Tibial nerve (tissue), 4 donors: ENCODE results near the gene ANKRD39. TPM values are rescaled to one million over a fixed set of nuclear protein-coding genes. Genes with fewer than 3 reads are reported as not detected.
A peak's percentile ranks its signal among the peaks of the same experiment; 100 is the strongest.

Experiments
- DNase-seq, 2 donors: peaks; one replicate each; pipeline ENCODE4 v3.0.0-alpha.2; 2019; ENCODE audit warnings: low spot score in 2 of 2
- H3K27ac ChIP-seq, 4 donors: fragments of 200-600 bp; sonication (generic) in 3 of 4; one replicate each; pipeline ENCODE4 v1.5.1; 2017 to 2019; ENCODE audit warnings: mild to moderate bottlenecking in 1 of 4
- H3K27me3 ChIP-seq, 2 donors: fragments of 200-600 bp; sonication (generic) in 1 of 2; one replicate each; pipeline versions ENCODE4 v1.5.1 to v1.6.0; 2017 to 2019
- H3K36me3 ChIP-seq, 3 donors: fragments of 200-600 bp; sonication (generic); one replicate each; pipeline ENCODE4 v1.5.1; 2018 to 2019
- H3K4me1 ChIP-seq, 4 donors: fragments of 200-600 bp; sonication (generic) in 3 of 4; one replicate each; pipeline ENCODE4 v1.5.1; 2017 to 2019
- H3K4me3 ChIP-seq, 4 donors: fragments of 200-600 bp; sonication (generic) in 3 of 4; one replicate each; pipeline ENCODE4 v1.5.1; 2017 to 2019; ENCODE audit warnings: mild to moderate bottlenecking in 1 of 4, moderate library complexity in 1 of 4
- H3K9me3 ChIP-seq, 4 donors: fragments of 200-600 bp; sonication (generic) in 3 of 4; one replicate each; pipeline ENCODE4 v1.5.1; 2017 to 2019
- CTCF ChIP-seq, 5 experiments: fragments of 200-600 bp in 3 of 5; fragments of 450-650 bp in 2 of 5; sonication (generic) in 3 of 5; IDR thresholded peaks; one replicate each; pipeline ENCODE4 v1.5.1; 2016 to 2019; ENCODE audit warnings: antibody characterized with exemption in 5 of 5, mild to moderate bottlenecking in 3 of 5, moderate library complexity in 2 of 5
- EP300 ChIP-seq, 2 donors: sonication (generic); formaldehyde crosslinking; IDR thresholded peaks; one replicate each; pipeline ENCODE4 v1.6.1; 2017; ENCODE audit warnings: antibody characterized with exemption in 2 of 2, mild to moderate bottlenecking in 1 of 2
- POLR2A ChIP-seq, 2 donors: fragments of 450-650 bp; IDR thresholded peaks; one replicate each; pipeline ENCODE4 v1.6.1; 2017; ENCODE audit warnings: antibody characterized with exemption in 2 of 2, mild to moderate bottlenecking in 2 of 2, moderate library complexity in 2 of 2
- WGBS, 2 donors: methylation state at CpG; one replicate each; pipeline ENCODE4 v1.1.5; 2018; 5-methylcytosine and 5-hydroxymethylcytosine counted together
- small RNA-seq: library from RNA; depleted of rRNA; stranded (forward); fragments of <200 nt; gene quantifications from one replicate; pipeline ENCODE3, GENCODE V24; 2016
- total RNA-seq, 4 donors: library from RNA; depleted of rRNA; stranded (reverse); fragments of >200 nt; gene quantifications; one replicate each; pipeline ENCODE4 v1.1.0, GENCODE V29; 2016

The ANKRD39 gene
- total RNA-seq, 4 donors from 2014 or later = 13.8 to 23.7 (median 19.5) TPM

- TF ChIP-seq POLR2A (IDR thresholded peaks at IDR 0.05) = no peak
- TF ChIP-seq CTCF (IDR thresholded peaks at IDR 0.05) = peak; percentile 77 to 87 (median 82)
- no peak for TF ChIP-seq EP300 (IDR thresholded peaks at IDR 0.05)
- Histone ChIP-seq H3K9me3 (no peaks in the 10 kb centered on the region), H3K4me1 (peaks cover 0 to 14% (median 2%) of the 10 kb centered on the region in 4 donors), H3K27me3 (no peaks in the 10 kb centered on the region), H3K27ac (peak overlapping the region in 2 of 4 donors; percentile 9 to 34), H3K4me3 (no peak overlapping the region), H3K36me3 (peaks cover 0 to 52% (median 6%) of the 10 kb centered on the region in 3 donors)
- peak; percentile 40 to 63 for DNase-seq
- 46 to 50% methylated on average over 15 of the region's 15 CpGs for WGBS, 2 donors
These were observed 56.6 kb downstream of the ANKRD39 start for GRCh38 chr2:96801005-96801785.

GRCh38 chr2:96800061-96801004 lies 57.5 kb downstream of the ANKRD39 start:
- Histone ChIP-seq H3K27me3 (no peaks in the 10 kb centered on the region), H3K4me1 (peaks cover 0 to 11% (median 0%) of the 10 kb centered on the region in 4 donors), H3K27ac (peak overlapping the region in 1 of 4 donors; percentile 9), H3K36me3 (peaks cover 0 to 52% (median 6%) of the 10 kb centered on the region in 3 donors), H3K9me3 (no peaks in the 10 kb centered on the region), H3K4me3 (no peak overlapping the region)
- 86 to 91% methylated on average over 21 to 24 of the region's 27 CpGs for WGBS, 2 donors
- TF ChIP-seq CTCF (IDR thresholded peaks at IDR 0.05) (no peak), EP300 (IDR thresholded peaks at IDR 0.05) (no peak), POLR2A (IDR thresholded peaks at IDR 0.05) (no peak)
- no peak for DNase-seq

- DNase-seq = no peak
- 90 to 92% methylated on average over 8 of the region's 8 CpGs for WGBS, 2 donors
- Histone ChIP-seq H3K27ac (no peak overlapping the region), H3K4me3 (no peak overlapping the region), H3K36me3 (peaks cover 0 to 51% (median 6%) of the 10 kb centered on the region in 3 donors), H3K9me3 (no peaks in the 10 kb centered on the region), H3K4me1 (peaks cover 0 to 11% (median 0%) of the 10 kb centered on the region in 4 donors), H3K27me3 (no peaks in the 10 kb centered on the region)
- no peak for TF ChIP-seq EP300 (IDR thresholded peaks at IDR 0.05)
- TF ChIP-seq POLR2A (IDR thresholded peaks at IDR 0.05) = no peak
- no peak for TF ChIP-seq CTCF (IDR thresholded peaks at IDR 0.05)
These were observed 58.2 kb downstream of the ANKRD39 start for GRCh38 chr2:96799623-96799935.

GRCh38 chr2:96798733-96799622 lies 58.8 kb downstream of the ANKRD39 start:
- Histone ChIP-seq H3K9me3 (no peaks in the 10 kb centered on the region), H3K27me3 (no peaks in the 10 kb centered on the region), H3K27ac (no peak overlapping the region), H3K36me3 (peaks cover 0 to 44% (median 6%) of the 10 kb centered on the region in 3 donors), H3K4me1 (peaks cover 0 to 11% (median 0%) of the 10 kb centered on the region in 4 donors), H3K4me3 (no peak overlapping the region)
- 85 to 90% methylated on average over 19 to 23 of the region's 23 CpGs for WGBS, 2 donors
- no peak for DNase-seq
- TF ChIP-seq POLR2A (IDR thresholded peaks at IDR 0.05) (no peak), EP300 (IDR thresholded peaks at IDR 0.05) (no peak), CTCF (IDR thresholded peaks at IDR 0.05) (no peak)

Small RNA genes lying within 50 kb of the gene (small RNA-seq; reads per million reads assigned to genes)
- gene MIR3127 = 0.94 reads per million, percentile 10 among the genes with 10 or more reads in this experiment

Other genes with a start within 250 kb of the ANKRD39 start
- gene KANSL3, start 219.7 kb downstream of the ANKRD39 start, total RNA-seq = 10 to 100 TPM; 55.7 to 87.0 (median 59.2) TPM
- under 1 TPM in 2 of 4 donors, not detected in 2; 0.20 to 0.60 TPM for gene FER1L5, start 215.3 kb downstream of the ANKRD39 start, total RNA-seq
- 10 to 100 TPM; 10.2 to 21.2 (median 16.8) TPM for gene LMAN2L, start 118.0 kb downstream of the ANKRD39 start, total RNA-seq
- 10 to 100 TPM in 1 of 4 donors, 1 to 10 TPM in 3; 6.3 to 10.2 (median 7.9) TPM for gene CNNM4, start 97.1 kb downstream of the ANKRD39 start, total RNA-seq
- gene CNNM3, start 41.7 kb downstream of the ANKRD39 start, total RNA-seq = 10 to 100 TPM; 21.8 to 27.8 (median 22.9) TPM
- 10 to 100 TPM in 2 of 4 donors, 1 to 10 TPM in 2; 6.1 to 23.1 (median 11.2) TPM for gene ANKRD23, start 14.0 kb downstream of the ANKRD39 start, total RNA-seq
- gene SEMA4C, start 12.1 kb upstream of the ANKRD39 start, total RNA-seq = 100 to 1,000 TPM; 120 to 181 (median 147) TPM
- 10 to 100 TPM in 1 of 4 donors, 1 to 10 TPM in 3; 1.9 to 14.1 (median 3.5) TPM for gene FAM178B, start 128.6 kb upstream of the ANKRD39 start, total RNA-seq
- 10 to 100 TPM; 18.3 to 29.8 (median 22.2) TPM for gene FAHD2B, start 236.9 kb upstream of the ANKRD39 start, total RNA-seq